TTC549 (cell line): Measurements from ENCODE around the gene TSHZ2.

ENCODE experiments used
- FAIRE-seq: peaks from 2 replicates; lab custom pipeline; 2012; peaks lifted over from hg19 to GRCh38; lab: Jason Lieb, UNC

Gene TSHZ2

DNA sequence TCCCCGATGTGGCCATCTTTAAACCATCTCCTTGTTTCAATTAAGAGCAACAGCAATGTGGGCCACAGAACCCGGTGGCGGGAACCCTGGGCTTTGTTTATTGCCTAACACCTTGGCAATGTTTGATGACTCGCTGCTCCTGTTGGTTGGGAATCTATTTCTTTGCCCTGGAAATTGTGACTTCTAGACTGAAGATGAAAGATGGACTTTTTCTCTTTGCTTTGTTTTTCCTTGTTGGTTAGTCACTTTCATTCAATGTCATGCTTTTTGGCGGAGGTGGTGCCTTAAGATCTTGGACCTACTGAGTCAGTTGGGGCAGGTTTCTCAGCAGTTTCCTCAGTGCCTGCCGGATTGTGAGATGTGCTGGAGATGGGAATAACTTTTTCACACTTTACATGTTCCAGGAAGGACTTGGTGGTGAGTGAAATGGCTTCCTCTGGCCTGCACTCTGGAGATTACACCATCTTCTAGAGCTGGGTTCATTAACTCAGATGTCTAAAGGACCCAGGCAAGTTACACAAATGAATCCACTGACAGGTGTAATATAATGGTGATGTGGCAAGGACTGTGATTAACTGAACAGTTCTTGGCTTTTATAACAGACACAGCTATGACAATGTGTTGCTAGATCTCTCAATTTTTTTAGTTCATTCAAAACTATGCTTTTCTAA, 56.3 kb downstream of the TSHZ2 start:
- no peak for FAIRE-seq

GRCh38 chr20:53030061-53030460, 57.9 kb downstream of the TSHZ2 start:
- no peak for FAIRE-seq

DNA sequence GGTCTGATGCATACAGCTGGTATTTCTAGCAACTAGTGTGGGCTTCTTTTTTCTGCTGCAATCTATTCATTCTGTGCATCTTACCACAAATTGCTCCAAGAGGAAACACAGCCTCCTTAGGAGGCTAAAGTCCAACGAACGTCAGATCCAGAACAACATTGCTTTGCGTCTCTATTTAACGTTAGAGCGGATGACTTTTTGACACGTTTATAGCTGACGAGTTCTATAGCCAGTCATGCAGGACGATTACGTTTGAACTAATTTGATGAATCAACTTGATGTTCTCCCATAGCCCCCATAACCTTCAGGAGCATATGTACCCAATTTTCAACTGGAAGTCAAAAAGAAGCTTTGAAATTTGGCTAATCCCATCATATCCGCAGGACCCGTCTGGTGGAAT, 59.9 kb downstream of the TSHZ2 start:
- FAIRE-seq = no peak

DNA sequence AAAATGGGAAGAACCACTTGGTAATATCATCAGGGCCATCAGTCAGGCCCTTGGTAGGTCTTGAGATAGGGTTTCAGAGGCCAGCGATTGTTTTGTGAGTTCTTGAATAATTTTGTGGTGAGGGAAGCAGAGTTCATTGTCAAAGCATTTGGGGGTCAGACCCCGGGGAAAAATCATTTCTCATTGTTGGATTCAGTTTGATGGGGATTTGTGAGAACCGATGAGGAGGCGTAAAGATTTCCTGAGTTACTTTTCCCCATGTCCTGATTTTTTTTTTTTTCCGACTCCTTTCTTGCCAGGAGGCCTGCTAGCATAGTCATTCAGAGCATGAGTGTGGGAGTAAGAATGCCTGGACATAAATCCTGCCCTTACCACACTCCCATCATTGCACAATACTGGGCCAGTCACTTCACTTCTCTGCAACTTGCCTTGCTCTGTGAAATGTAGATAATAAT, 60.3 kb downstream of the TSHZ2 start:
- no peak for FAIRE-seq

DNA sequence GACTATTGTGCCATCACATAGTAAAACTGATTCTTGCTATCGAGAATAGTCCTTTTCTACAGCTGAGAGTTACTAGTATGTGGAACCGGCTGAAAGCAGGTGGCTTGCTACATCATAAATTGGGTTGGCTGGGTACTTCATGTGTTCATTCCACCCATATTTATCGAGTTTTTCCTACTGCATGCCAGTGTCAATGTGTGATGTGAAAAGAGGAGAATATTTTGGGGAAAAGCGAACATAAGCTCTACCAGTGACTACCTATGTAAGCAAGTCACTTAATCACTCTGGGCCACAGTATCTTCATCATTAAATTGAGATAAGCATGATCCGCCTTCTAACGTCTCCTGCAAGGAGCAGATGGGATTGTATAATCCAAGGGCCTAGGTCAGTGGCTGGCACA, 61.0 kb downstream of the TSHZ2 start:
- FAIRE-seq = no peak

DNA sequence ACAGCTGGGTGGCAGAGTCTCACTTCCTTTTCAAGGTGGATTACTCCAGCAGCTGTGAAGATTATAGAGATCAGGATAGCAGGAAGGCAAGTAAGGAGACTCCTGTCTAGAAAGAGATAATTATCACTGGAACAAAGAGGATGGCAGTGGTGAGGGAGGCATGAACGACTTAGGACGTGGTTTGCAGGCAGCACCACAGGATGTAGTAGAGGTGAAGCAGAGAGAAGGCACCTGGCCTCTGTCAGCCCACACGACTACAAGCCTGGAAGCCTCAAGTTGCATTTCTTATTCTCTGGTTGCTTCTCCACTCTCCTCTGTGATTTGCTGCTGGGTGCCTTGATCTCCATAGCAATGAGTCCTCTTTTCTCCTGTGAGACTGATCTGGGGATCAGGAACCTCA, 62.7 kb downstream of the TSHZ2 start:
- no peak for FAIRE-seq

- no peak for FAIRE-seq
Observed at GRCh38 chr20:53036992-53037391, 64.8 kb downstream of the TSHZ2 start.

GRCh38 chr20:53037621-53038020, 65.5 kb downstream of the TSHZ2 start:
- FAIRE-seq = no peak

- no peak for FAIRE-seq
Observed at GRCh38 chr20:53038299-53038698, 66.1 kb downstream of the TSHZ2 start.

DNA sequence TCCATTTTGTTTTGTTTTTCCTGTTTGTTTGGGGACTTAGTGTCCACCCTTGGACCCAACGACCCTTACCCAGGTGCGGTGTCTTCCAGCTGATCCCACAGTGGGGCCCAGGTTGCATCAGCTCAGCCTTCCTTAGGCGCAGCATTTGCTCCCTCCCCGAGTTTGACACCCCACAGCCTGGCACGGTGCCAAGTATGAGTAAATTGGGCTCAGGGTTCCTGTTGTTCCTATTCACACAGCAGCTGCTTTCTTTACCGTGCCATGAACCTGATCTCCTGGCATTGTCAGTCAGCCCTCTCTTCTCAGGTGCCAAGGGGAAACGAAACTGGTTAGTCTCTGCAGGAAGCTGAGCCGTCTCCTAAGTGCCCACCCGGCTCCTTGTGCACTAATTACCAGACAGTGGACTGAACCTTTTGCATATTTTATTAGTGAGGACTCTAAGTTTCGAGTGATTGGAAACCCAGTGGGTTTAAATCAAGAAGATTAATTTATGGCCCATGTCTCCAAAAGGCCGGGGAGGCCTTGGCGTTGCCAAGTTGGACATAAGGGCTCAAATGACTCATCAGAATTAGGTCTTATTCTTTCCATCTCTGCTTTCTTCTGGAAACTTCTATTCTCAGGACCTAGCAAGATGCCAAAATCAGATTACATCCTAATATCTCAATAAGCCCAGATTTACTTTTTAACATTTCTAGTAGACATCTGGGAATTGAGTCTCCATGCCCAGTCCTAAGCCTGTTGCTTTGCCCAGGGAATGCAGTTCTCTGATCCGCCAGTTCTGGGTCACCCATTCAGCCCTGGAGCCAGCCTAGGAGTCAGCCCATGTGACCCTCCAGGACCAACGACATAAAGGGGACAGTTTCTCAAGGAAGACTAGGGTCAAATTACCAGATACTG, 68.8 kb downstream of the TSHZ2 start:
- FAIRE-seq = no peak

- FAIRE-seq = no peak
Observed at GRCh38 chr20:53042521-53042920, 70.4 kb downstream of the TSHZ2 start.

DNA sequence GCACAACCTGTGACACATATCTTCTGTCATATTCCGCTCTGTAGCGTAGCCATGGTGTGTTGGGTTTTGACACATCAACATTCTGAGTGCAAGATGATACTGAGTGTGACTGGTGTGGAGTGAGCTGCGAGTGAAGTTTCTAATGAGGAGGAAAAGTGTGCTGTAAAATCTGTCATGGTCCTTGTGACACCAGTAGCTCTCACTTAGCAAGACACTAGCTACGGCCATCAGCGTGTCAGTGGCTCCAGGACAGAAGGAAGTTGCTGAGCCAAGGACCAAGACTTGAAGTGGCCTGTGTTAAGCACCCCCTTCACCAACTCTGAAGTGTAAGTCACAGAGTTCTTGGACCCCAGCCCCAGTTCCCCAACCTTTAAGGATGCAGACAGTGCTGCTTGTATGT, 72.1 kb downstream of the TSHZ2 start:
- no peak for FAIRE-seq

DNA sequence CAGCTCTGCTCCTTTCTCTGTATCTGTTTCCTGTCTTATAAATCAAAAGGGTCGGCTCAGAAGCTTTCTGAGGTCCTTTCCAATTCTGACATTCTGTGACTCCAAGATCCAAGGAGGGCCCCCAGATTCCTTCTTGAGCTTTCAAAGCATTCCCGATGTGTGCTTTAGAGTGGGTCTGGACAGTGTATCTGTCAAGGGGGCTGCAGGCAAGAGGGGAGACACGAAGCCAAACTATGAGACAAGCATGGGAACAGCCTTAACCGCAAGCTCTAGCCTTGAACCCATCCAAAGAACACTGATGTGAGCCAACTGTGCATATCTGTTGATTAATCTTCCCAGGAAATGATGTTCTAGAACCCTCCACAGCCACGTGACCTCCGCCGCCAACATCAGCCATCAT, 73.8 kb downstream of the TSHZ2 start:
- FAIRE-seq = no peak

GRCh38 chr20:53047203-53047602, 75.0 kb downstream of the TSHZ2 start:
- no peak for FAIRE-seq

- FAIRE-seq = no peak
Observed at GRCh38 chr20:53048387-53048786, 76.2 kb downstream of the TSHZ2 start.

GRCh38 chr20:53050338-53050737, 78.2 kb downstream of the TSHZ2 start:
- no peak for FAIRE-seq

GRCh38 chr20:53052380-53052779, 80.2 kb downstream of the TSHZ2 start:
- no peak for FAIRE-seq

GRCh38 chr20:53053595-53053994, 81.4 kb downstream of the TSHZ2 start:
- no peak for FAIRE-seq

DNA sequence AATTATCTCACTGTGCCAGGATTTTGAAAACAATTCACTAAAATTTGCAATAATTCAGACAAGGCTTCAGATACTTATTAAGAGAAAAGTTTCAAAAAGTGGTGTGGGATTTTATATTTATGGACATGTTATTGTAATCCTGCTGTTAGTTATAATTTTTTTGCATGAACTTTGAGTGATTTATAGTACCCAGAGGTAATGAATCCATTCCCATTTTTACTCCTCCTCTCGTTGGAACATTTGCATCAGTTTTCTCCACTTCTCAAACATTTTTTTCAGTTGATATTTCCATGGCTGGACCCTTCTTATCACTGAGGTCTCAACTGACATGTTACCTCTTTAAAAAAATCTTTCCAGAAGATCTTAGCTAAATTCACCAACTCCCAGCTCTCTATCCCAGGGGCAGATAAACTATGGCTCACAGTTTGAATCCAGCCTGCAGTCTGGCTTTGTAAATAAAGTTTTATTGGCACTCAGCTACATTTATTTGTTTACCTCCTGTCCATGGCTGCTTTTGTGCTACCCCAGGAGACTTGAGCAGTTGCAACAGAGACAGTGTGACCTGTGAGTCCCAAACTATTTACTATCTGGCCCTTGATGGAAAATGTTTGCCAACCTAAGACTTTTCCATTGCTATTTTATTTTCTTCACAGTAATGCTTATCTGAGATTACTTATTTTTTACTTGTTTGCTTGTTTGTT, 83.4 kb downstream of the TSHZ2 start:
- FAIRE-seq = no peak

- no peak for FAIRE-seq
Observed at GRCh38 chr20:53057579-53057978, 85.4 kb downstream of the TSHZ2 start.

DNA sequence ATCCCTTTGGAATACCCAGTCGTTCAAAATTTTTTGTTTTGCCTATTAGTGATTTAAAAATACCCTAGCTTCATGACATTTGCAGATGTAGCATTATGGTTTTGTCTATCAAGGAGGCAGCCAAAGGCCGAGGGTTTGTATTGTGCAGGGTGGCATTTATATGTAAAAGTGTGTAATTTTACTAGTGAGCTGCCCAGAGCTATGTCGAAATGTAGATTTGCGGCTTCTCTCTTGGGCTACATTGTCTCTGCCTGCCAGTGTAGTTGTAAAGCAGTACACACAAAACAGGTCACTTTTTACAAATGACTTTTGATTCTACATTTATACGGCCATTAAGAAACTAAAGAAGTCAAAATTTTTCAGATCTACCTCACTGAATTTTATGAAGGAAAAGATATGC, 87.7 kb downstream of the TSHZ2 start:
- no peak for FAIRE-seq

- FAIRE-seq = no peak
Observed at GRCh38 chr20:53061192-53062108, 89.3 kb downstream of the TSHZ2 start.
